ENCODE measurements around the gene RNF175.

GRCh38 chr4:153705743-153706468 lies 53.9 kb downstream of the RNF175 start:
- no peak for TF ChIP-seq CTCF (IDR thresholded peaks at IDR 0.05)
- no peak for TF ChIP-seq POLR2AphosphoS5 (IDR thresholded peaks at IDR 0.05)
- no peak for TF ChIP-seq POLR2A (IDR thresholded peaks at IDR 0.05)
- no peak for TF ChIP-seq EP300 (IDR thresholded peaks at IDR 0.05; ENCODE audit: low read depth)

Measured in transverse colon (tissue), 4 donors.